Muscle of back (tissue), 11 donors: ENCODE data around the gene NFAM1. TPM values are rescaled to one million over a fixed set of nuclear protein-coding genes. Genes with fewer than 3 reads are reported as not detected.

Experiments used
- DNase-seq, 3 donors: peaks; one replicate each; pipeline versions ENCODE4 v3.0.0 to v3.0.0-alpha.2; 2013
- polyA plus RNA-seq, 10 donors: library from polyadenylated mRNA; unstranded; fragments of 120-200 nt; gene quantifications; one replicate each; pipeline ENCODE4 v1.2.1, GENCODE V29; 2013; ENCODE audit not compliant: insufficient read length in 10 of 10

The NFAM1 gene
- polyA plus RNA-seq, 10 donors = 0.35 to 1.2 (median 0.88) TPM

- no peak for DNase-seq
Measured at GRCh38 chr22:42384506-42384905, 47.7 kb downstream of the NFAM1 start.

GRCh38 chr22:42383851-42384417 lies 48.3 kb downstream of the NFAM1 start:
- DNase-seq = no peak

- no peak for DNase-seq
Measured at GRCh38 chr22:42383287-42383686, 48.9 kb downstream of the NFAM1 start.

- peak in 1 of 3 donors; percentile 47 for DNase-seq
Measured at GRCh38 chr22:42380769-42381551, 51.2 kb downstream of the NFAM1 start.

- DNase-seq = no peak
Measured at GRCh38 chr22:42379966-42380537, 52.2 kb downstream of the NFAM1 start.

- peak; percentile 48 to 92 (median 76) for DNase-seq
Measured at GRCh38 chr22:42376711-42377554, 55.3 kb downstream of the NFAM1 start.

GRCh38 chr22:42375982-42376381 lies 56.2 kb downstream of the NFAM1 start:
- peak in 1 of 3 donors; percentile 32 for DNase-seq

- DNase-seq = no peak
Measured at GRCh38 chr22:42372976-42373375, 59.2 kb downstream of the NFAM1 start.

GRCh38 chr22:42371501-42371900 lies 60.7 kb downstream of the NFAM1 start:
- DNase-seq = no peak

GRCh38 chr22:42371099-42371498 lies 61.1 kb downstream of the NFAM1 start:
- no peak for DNase-seq

- DNase-seq = peak; percentile 88 to 92 (median 91)
Measured at GRCh38 chr22:42369250-42370041, 62.8 kb downstream of the NFAM1 start.

- peak in 1 of 3 donors; percentile 55 for DNase-seq
Measured at GRCh38 chr22:42368379-42369249, 63.6 kb downstream of the NFAM1 start.

- no peak for DNase-seq
Measured at GRCh38 chr22:42367980-42368378, 64.2 kb downstream of the NFAM1 start.

- DNase-seq = peak in 1 of 3 donors; percentile 66
Measured at GRCh38 chr22:42366806-42367581, 65.2 kb downstream of the NFAM1 start.

- no peak for DNase-seq
Measured at GRCh38 chr22:42365942-42366695, 66.1 kb downstream of the NFAM1 start.

GRCh38 chr22:42365111-42365865 lies 66.9 kb downstream of the NFAM1 start:
- DNase-seq = peak in 2 of 3 donors; percentile 42 to 66

- peak in 2 of 3 donors; percentile 49 to 89 for DNase-seq
Measured at GRCh38 chr22:42364604-42365110, 67.5 kb downstream of the NFAM1 start.

GRCh38 chr22:42363892-42364291 lies 68.3 kb downstream of the NFAM1 start:
- peak in 1 of 3 donors; percentile 25 for DNase-seq
